OCI-M1 (cell line): ENCODE data around the gene CALCA.

Experiments used
- DNase-seq: peaks from one replicate; lab custom pipeline; 2025; lab: John Stamatoyannopoulos, UW

CALCA gene

GRCh38 chr11:14949437-14950147 is 22.6 kb downstream of the CALCA start:
- no peak for DNase-seq

DNA sequence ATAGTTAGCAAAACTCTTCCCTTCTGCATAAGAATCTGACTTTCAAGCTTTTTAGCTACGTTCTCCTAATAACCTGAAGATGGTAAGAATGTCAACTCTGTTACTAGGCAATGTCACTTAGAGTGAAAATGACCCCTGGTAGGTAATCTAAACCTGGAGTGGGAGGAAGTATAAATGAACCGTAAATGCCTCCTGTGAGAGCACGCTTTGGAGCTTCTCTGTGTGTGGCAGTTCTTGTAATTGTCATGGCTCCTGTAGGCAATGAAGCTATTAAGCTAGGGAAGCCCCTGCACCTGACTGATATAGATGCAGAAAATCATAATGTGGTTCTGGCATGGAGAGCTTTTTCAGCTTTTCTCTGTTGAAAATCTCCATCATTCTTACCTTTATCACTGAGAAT is 29.4 kb downstream of the CALCA start:
- DNase-seq, result no peak

- DNase-seq, result no peak
These were observed 33.2 kb downstream of the CALCA start for GRCh38 chr11:14938936-14939335.

DNA sequence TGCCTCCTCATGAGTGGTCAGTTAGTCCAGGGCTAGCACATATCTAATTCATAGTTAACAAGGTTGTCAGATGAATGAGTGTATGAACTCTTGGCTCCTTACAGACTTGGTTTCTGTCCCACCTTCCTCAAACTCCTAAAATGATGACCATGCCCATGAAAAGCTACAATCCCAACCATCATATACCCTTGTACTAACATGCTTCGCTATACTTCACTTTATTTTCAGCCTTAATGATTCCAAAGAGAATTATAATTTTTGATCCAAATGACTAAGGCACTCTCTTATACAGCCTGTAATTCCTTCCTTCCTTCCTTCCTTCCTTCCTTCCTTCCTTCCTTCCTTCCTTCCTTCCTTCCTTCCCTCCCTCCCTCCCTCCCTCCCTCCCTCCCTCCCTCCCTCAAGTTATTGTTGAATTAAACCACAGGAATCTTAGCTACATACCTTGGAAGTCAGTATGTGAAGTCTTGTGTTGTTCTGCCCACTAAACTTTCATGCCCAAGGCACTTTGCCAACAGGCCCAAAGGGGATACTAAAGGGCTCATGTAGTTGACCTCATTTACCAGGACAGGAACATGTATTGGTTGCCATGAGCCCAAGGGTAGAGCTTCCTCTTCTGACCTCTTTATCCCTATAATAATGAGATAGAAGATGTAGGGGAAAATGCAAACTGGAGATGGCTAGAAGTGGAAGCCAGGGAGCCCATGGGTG is 37.4 kb downstream of the CALCA start:
- DNase-seq, result no peak

GRCh38 chr11:14932447-14932846 is 39.7 kb downstream of the CALCA start:
- DNase-seq, result no peak

GRCh38 chr11:14930369-14930768 is 41.8 kb downstream of the CALCA start:
- DNase-seq, result no peak

- no peak for DNase-seq
These were observed 45.0 kb downstream of the CALCA start for GRCh38 chr11:14927146-14927545.

DNA sequence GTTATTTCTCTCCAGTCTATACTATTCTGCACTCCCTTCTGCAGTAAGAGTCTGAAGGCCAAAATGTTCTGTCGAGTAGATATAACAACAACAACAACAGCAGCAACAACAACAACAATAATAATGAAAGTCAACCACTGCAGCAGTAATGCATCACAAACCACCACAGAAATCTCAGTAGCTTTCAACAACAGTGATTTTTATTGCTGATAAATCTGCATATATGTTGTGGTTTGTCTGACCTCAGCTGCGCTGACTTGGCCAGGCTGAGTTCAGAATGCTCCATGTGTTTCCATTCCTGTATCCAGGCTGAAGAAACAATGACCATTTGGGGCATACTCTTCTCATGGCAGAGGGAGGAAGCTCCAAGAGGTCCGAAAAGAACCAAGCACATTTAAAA is 47.8 kb downstream of the CALCA start:
- DNase-seq, result no peak
